HEK293 (cell line): ENCODE results near the gene OR13C8.

ENCODE experiments used
- CTCF ChIA-PET: fragments of 350-600 bp; formaldehyde crosslinking; extraction: SDS; loops from one replicate; lab custom pipeline; 2021; ENCODE audit warnings: antibody characterized with exemption; lab: Yijun Ruan, JAX
- POLR2A ChIA-PET: fragments of 300-600 bp; formaldehyde crosslinking; extraction: SDS; loops from one replicate; lab custom pipeline; 2020; ENCODE audit warnings: antibody characterized with exemption, inconsistent platforms; lab: Yijun Ruan, JAX
- H3K27ac ChIP-seq: fragments of 200-500 bp; sonication (Bioruptor generic); 2 replicates; pipeline ENCODE4 v1.5.1; 2014; ENCODE audit warnings: low read depth, low read length, control low read depth, inconsistent platforms; ENCODE audit errors: extremely low read depth
- H3K36me3 ChIP-seq, 2 experiments: fragments of 200-500 bp in 1 of 2; sonication (Bioruptor generic) in 1 of 2; 1 replicate in 1 of 2; 2 replicates in 1 of 2; pipeline ENCODE4 v1.5.1; 2014 to 2017; ENCODE audit warnings: inconsistent platforms in 2 of 2, low read length in 2 of 2; ENCODE audit not compliant: control insufficient read depth in 2 of 2, insufficient read depth in 1 of 2
- H3K4me1 ChIP-seq: fragments of 200-500 bp; sonication (Bioruptor generic); 2 replicates; pipeline ENCODE4 v1.5.1; 2014; ENCODE audit warnings: mild to moderate bottlenecking, low read length, inconsistent platforms; ENCODE audit not compliant: control insufficient read depth, insufficient read depth
- H3K4me3 ChIP-seq: 2 replicates; pipeline ENCODE4 v1.5.1; 2011; ENCODE audit warnings: low read depth, mild to moderate bottlenecking, control low read depth, low read length, moderate library complexity
- H3K9me3 ChIP-seq: fragments of 200-500 bp; sonication (Bioruptor generic); 2 replicates; pipeline ENCODE4 v1.5.1; 2014; ENCODE audit warnings: low read depth, low read length, inconsistent platforms; ENCODE audit not compliant: control insufficient read depth, insufficient read depth
- KLF1 ChIP-seq: fragments of 450-650 bp; formaldehyde crosslinking; IDR thresholded peaks from 2 replicates; pipeline ENCODE4 v1.5.1; 2016; ENCODE audit warnings: missing biosample characterization, missing genetic modification characterization
- KLF10 ChIP-seq: fragments of 450-650 bp; IDR thresholded peaks from 2 replicates; pipeline ENCODE4 v1.5.1; 2018; ENCODE audit warnings: missing biosample characterization, mild to moderate bottlenecking, missing genetic modification characterization
- ZFP3 ChIP-seq: fragments of 450-650 bp; formaldehyde crosslinking; IDR thresholded peaks from 2 replicates; pipeline ENCODE4 v1.5.1; 2016; ENCODE audit warnings: low read depth, missing biosample characterization, missing genetic modification characterization
- ZNF121 ChIP-seq: fragments of 450-650 bp; formaldehyde crosslinking; IDR thresholded peaks from 2 replicates; pipeline ENCODE4 v1.5.1; 2016; ENCODE audit warnings: missing biosample characterization, missing genetic modification characterization
- ZNF146 ChIP-seq: fragments of 450-650 bp; formaldehyde crosslinking; IDR thresholded peaks from 2 replicates; pipeline ENCODE4 v1.5.1; 2016; ENCODE audit warnings: missing biosample characterization, missing genetic modification characterization
- ZNF175 ChIP-seq: fragments of 450-650 bp; formaldehyde crosslinking; IDR thresholded peaks from 2 replicates; pipeline ENCODE4 v1.5.1; 2016; ENCODE audit warnings: missing biosample characterization, missing genetic modification characterization
- ZNF2 ChIP-seq: fragments of 450-650 bp; formaldehyde crosslinking; IDR thresholded peaks from 2 replicates; pipeline ENCODE4 v1.5.1; 2016; ENCODE audit warnings: missing biosample characterization, missing genetic modification characterization
- ZNF292 ChIP-seq: fragments of 450-650 bp; formaldehyde crosslinking; IDR thresholded peaks from 2 replicates; pipeline ENCODE4 v1.5.1; 2016; ENCODE audit warnings: low read depth, missing biosample characterization, missing genetic modification characterization, borderline replicate concordance
- ZNF394 ChIP-seq: fragments of 450-650 bp; formaldehyde crosslinking; IDR thresholded peaks from 2 replicates; pipeline ENCODE4 v1.5.1; 2016; ENCODE audit warnings: missing biosample characterization, missing genetic modification characterization, mild to moderate bottlenecking, moderate library complexity, borderline replicate concordance
- ZNF416 ChIP-seq: fragments of 450-650 bp; formaldehyde crosslinking; IDR thresholded peaks from 2 replicates; pipeline ENCODE4 v1.5.1; 2016; ENCODE audit warnings: missing biosample characterization, missing genetic modification characterization
- ZNF548 ChIP-seq: fragments of 450-650 bp; formaldehyde crosslinking; IDR thresholded peaks from 2 replicates; pipeline ENCODE4 v1.5.1; 2016; ENCODE audit warnings: missing biosample characterization, missing genetic modification characterization
- ZNF555 ChIP-seq: fragments of 450-650 bp; formaldehyde crosslinking; conservative IDR thresholded peaks from 2 replicates; pipeline ENCODE4 v1.5.1; 2017; ENCODE audit warnings: missing biosample characterization, mild to moderate bottlenecking, missing genetic modification characterization, inconsistent platforms
- ZNF596 ChIP-seq: fragments of 450-650 bp; IDR thresholded peaks from 2 replicates; pipeline ENCODE4 v1.5.0; 2018; ENCODE audit warnings: missing biosample characterization, mild to moderate bottlenecking, missing genetic modification characterization, moderate library complexity
- ZNF658 ChIP-seq: fragments of 450-650 bp; formaldehyde crosslinking; IDR thresholded peaks from 2 replicates; pipeline ENCODE4; 2016; ENCODE audit warnings: missing biosample characterization, missing genetic modification characterization
- ZNF670 ChIP-seq: fragments of 450-650 bp; formaldehyde crosslinking; IDR thresholded peaks from 2 replicates; pipeline ENCODE4 v1.5.1; 2016; ENCODE audit warnings: missing biosample characterization, missing genetic modification characterization, low read depth
- ZNF692 ChIP-seq: fragments of 450-650 bp; formaldehyde crosslinking; IDR thresholded peaks from 2 replicates; pipeline ENCODE4 v1.5.1; 2016; ENCODE audit warnings: missing biosample characterization, missing genetic modification characterization
- ZNF747 ChIP-seq: fragments of 450-650 bp; formaldehyde crosslinking; IDR thresholded peaks from 2 replicates; pipeline ENCODE4 v1.5.1; 2016; ENCODE audit warnings: missing biosample characterization, missing genetic modification characterization
- ZNF76 ChIP-seq: fragments of 450-650 bp; formaldehyde crosslinking; IDR thresholded peaks from 2 replicates; pipeline ENCODE4; 2016; ENCODE audit warnings: low read depth, missing biosample characterization, missing genetic modification characterization, borderline replicate concordance
- ZNF785 ChIP-seq: fragments of 450-650 bp; formaldehyde crosslinking; IDR thresholded peaks from 2 replicates; pipeline ENCODE4 v1.5.1; 2016; ENCODE audit warnings: missing biosample characterization, missing genetic modification characterization
- TF ChIP-seq, protein P1 (sequence below): fragments of 450-650 bp; formaldehyde crosslinking; conservative IDR thresholded peaks from 2 replicates; pipeline ENCODE4 v1.5.1; 2016; ENCODE audit warnings: low read depth, missing biosample characterization, missing genetic modification characterization
- TF ChIP-seq, protein P2 (sequence below): fragments of 450-650 bp; formaldehyde crosslinking; conservative IDR thresholded peaks from 2 replicates; pipeline ENCODE4 v1.5.1; 2016; ENCODE audit warnings: low read depth, missing biosample characterization, missing genetic modification characterization
- TF ChIP-seq, protein P3 (sequence below): IDR thresholded peaks from 2 replicates; pipeline ENCODE4 v1.6.1; 2011; ENCODE audit warnings: mild to moderate bottlenecking, low read depth, low read length, borderline replicate concordance

OR13C8 gene

DNA sequence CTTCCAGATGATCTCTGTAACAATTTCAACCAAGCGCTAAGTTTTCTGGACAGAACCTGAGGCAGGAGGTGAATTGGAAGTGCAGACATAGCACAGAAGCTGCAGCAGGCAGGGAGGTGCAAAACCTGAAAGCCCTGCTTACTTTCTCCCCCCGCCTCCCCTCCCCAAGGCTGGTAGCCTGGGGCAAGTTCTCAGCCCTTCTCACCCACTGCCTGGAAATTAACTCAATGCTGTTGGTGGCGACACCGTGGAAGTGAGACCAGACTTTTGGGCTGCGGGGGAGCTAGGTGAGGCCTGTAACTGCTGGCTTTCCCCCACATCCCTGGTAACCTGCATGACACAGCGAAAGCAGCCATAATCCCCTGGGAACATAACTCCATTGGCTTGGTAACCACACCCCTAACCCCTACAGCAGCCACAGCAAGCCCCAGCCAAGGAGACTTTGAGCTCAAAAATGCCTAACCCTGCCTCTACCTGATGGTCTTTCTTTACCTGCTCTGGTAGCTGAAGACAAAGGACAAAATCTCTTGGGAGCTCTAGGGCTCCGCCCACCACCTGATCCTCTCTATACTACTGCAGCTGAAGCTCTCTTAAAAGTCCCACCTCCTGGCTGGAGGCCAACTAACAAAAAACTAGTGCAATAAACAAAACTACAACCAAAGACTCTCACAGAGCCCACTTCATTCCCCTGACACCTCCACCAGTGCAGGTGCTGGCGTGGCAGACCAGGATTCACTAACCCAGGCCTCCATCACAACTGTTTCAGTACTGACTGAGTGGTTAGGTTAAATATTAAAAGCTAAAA is 11.9 kb upstream of the OR13C8 start (continued):
- TF ChIP-seq ZNF548 (tag by site-specific recombination) (no peak), ZNF692 (tag by site-specific recombination) (no peak), ZFP3 (tag by site-specific recombination) (no peak), ZNF785 (tag by site-specific recombination) (no peak)
- TF ChIP-seq, protein P1, sequence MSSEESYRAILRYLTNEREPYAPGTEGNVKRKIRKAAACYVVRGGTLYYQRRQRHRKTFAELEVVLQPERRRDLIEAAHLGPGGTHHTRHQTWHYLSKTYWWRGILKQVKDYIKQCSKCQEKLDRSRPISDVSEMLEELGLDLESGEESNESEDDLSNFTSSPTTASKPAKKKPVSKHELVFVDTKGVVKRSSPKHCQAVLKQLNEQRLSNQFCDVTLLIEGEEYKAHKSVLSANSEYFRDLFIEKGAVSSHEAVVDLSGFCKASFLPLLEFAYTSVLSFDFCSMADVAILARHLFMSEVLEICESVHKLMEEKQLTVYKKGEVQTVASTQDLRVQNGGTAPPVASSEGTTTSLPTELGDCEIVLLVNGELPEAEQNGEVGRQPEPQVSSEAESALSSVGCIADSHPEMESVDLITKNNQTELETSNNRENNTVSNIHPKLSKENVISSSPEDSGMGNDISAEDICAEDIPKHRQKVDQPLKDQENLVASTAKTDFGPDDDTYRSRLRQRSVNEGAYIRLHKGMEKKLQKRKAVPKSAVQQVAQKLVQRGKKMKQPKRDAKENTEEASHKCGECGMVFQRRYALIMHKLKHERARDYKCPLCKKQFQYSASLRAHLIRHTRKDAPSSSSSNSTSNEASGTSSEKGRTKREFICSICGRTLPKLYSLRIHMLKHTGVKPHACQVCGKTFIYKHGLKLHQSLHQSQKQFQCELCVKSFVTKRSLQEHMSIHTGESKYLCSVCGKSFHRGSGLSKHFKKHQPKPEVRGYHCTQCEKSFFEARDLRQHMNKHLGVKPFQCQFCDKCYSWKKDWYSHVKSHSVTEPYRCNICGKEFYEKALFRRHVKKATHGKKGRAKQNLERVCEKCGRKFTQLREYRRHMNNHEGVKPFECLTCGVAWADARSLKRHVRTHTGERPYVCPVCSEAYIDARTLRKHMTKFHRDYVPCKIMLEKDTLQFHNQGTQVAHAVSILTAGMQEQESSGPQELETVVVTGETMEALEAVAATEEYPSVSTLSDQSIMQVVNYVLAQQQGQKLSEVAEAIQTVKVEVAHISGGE (tag by site-specific recombination): no peak

DNA sequence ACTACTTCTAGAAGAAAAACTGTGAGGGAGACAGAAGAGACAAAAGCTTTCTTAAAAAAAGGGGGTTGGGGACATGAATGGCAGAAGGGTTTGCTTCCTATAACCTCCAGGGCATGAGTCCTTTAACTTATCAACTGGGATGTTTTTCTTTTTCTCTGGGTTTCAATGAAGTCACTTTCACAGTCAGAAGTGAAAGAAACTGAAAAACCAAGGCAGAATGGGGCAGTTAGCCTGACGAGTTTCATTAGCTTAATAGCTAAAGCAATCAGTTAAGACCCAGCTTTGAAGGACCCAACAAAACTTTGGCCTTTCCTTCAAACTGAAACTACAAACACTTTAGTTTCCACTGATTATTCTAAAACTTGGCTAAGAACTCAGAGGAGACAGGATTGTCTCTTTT is 4.6 kb upstream of the OR13C8 start:
- no peak overlapping the region for H3K4me3 ChIP-seq
- no peaks in the 10 kb centered on the region for H3K9me3 ChIP-seq
- H3K4me1 ChIP-seq: no peaks in the 10 kb centered on the region
- POLR2A ChIA-PET: no interaction called here
- CTCF ChIA-PET: interaction anchor here (0.7 kb wide), 2 partner anchors 52 to 64 kb away, joined by 3 to 4 read pairs; no protein-coding TSS in a partner anchor
- H3K36me3 ChIP-seq: no peaks in the 10 kb centered on the region
- H3K27ac ChIP-seq: no peak overlapping the region
- no peak for TF ChIP-seq ZNF658 (tag by site-specific recombination)
- TF ChIP-seq ZNF596 (tag by site-specific recombination): no peak
- TF ChIP-seq ZNF2 (tag by site-specific recombination): no peak
- no peak for TF ChIP-seq ZNF76 (tag by site-specific recombination)

GRCh38 chr9:104572612-104573011 is 3.6 kb downstream of the OR13C8 start:
- no peaks in the 10 kb centered on the region for H3K9me3 ChIP-seq
- CTCF ChIA-PET: interaction anchor here (0.7 kb wide), 1 partner anchor 115 kb away, joined by 3 read pairs; no protein-coding TSS in a partner anchor
- POLR2A ChIA-PET: no interaction called here
- TF ChIP-seq, protein P2, sequence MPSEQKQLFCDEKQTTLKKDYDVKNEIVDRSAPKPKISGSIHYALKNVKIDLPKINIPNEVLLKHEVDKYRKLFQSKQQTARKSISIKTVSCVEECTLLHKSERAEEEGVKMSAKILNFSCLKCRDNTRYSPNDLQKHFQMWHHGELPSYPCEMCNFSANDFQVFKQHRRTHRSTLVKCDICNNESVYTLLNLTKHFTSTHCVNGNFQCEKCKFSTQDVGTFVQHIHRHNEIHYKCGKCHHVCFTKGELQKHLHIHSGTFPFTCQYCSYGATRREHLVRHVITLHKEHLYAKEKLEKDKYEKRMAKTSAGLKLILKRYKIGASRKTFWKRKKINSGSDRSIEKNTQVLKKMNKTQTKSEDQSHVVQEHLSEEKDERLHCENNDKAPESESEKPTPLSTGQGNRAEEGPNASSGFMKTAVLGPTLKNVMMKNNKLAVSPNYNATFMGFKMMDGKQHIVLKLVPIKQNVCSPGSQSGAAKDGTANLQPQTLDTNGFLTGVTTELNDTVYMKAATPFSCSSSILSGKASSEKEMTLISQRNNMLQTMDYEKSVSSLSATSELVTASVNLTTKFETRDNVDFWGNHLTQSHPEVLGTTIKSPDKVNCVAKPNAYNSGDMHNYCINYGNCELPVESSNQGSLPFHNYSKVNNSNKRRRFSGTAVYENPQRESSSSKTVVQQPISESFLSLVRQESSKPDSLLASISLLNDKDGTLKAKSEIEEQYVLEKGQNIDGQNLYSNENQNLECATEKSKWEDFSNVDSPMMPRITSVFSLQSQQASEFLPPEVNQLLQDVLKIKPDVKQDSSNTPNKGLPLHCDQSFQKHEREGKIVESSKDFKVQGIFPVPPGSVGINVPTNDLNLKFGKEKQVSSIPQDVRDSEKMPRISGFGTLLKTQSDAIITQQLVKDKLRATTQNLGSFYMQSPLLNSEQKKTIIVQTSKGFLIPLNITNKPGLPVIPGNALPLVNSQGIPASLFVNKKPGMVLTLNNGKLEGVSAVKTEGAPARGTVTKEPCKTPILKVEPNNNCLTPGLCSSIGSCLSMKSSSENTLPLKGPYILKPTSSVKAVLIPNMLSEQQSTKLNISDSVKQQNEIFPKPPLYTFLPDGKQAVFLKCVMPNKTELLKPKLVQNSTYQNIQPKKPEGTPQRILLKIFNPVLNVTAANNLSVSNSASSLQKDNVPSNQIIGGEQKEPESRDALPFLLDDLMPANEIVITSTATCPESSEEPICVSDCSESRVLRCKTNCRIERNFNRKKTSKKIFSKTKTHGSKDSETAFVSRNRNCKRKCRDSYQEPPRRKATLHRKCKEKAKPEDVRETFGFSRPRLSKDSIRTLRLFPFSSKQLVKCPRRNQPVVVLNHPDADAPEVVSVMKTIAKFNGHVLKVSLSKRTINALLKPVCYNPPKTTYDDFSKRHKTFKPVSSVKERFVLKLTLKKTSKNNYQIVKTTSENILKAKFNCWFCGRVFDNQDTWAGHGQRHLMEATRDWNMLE (tag by site-specific recombination): no peak
- TF ChIP-seq ZNF121 (tag by site-specific recombination) (no peak), ZNF292 (no peak), ZNF555 (tag by site-specific recombination) (no peak), ZNF394 (tag by site-specific recombination) (no peak), KLF10 (no peak), ZNF747 (tag by site-specific recombination) (no peak), ZFP3 (tag by site-specific recombination) (no peak), KLF1 (no peak), ZNF670 (no peak), ZNF175 (no peak), ZNF416 (tag by site-specific recombination) (no peak), ZNF146 (tag by site-specific recombination) (no peak)
- TF ChIP-seq, protein P3, sequence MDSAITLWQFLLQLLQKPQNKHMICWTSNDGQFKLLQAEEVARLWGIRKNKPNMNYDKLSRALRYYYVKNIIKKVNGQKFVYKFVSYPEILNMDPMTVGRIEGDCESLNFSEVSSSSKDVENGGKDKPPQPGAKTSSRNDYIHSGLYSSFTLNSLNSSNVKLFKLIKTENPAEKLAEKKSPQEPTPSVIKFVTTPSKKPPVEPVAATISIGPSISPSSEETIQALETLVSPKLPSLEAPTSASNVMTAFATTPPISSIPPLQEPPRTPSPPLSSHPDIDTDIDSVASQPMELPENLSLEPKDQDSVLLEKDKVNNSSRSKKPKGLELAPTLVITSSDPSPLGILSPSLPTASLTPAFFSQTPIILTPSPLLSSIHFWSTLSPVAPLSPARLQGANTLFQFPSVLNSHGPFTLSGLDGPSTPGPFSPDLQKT: no peak

More at GRCh38 chr9:104572612-104573011, 3.6 kb downstream of the OR13C8 start:
- H3K36me3 ChIP-seq: no peaks in the 10 kb centered on the region
- H3K4me3 ChIP-seq: no peak overlapping the region
- H3K4me1 ChIP-seq: no peaks in the 10 kb centered on the region
- no peak overlapping the region for H3K27ac ChIP-seq
